GM18519 (cell line): Measurements from ENCODE around the gene GIPC2.

Source experiments
- ATAC-seq: cut with Tn5 transposase; IDR thresholded peaks from one replicate; pipeline ENCODE4 v1.9.1; 2021; ENCODE audit warnings: mild to moderate bottlenecking, moderate library complexity; ENCODE audit not compliant: unreplicated experiment, low FRiP score

The GIPC2 gene

GRCh38 chr1:78035121-78035520 lies 10.6 kb upstream of the GIPC2 start:
- no peak for ATAC-seq

DNA sequence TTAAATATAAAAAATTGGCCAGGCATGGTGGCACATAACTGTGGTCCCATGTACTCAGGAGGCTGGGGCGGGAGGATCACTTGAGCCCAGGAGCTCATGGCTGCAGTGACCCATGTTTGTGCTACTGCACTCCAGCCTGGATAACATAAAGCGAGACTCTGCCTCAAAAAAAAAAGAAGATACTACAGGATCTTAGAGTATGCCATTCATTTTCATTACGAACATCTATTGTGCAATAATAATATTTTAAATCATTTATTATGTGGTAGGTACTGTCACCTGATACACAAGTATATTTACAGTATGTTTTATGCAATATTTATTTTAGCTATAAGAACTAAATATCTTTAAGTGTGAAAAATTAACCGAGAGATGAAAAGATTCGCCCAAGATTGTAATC lies 9.3 kb upstream of the GIPC2 start:
- ATAC-seq, result no peak

DNA sequence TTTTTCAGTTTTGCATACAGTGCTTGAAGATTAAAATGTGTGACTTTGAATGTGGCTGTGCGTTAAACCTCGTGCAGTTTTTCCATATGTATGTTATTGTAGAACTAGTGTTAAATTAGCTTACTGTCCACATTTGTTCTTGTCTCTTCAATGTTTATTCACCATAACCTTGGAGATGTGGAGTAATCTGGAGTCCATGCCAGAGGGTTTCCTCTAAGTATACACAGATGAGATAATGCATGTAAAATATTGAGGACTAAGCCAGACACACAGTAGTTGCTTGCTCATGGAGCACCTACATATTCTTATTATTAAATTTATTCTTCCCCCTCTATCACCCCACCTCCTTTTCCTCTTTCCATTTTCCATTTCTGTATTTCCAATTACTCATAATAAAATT lies 7.7 kb upstream of the GIPC2 start:
- ATAC-seq, result no peak

- no peak for ATAC-seq
These were observed 7.3 kb upstream of the GIPC2 start for GRCh38 chr1:78038491-78038939.

GRCh38 chr1:78040484-78041089 lies 5.2 kb upstream of the GIPC2 start:
- ATAC-seq, result peak; percentile 43

DNA sequence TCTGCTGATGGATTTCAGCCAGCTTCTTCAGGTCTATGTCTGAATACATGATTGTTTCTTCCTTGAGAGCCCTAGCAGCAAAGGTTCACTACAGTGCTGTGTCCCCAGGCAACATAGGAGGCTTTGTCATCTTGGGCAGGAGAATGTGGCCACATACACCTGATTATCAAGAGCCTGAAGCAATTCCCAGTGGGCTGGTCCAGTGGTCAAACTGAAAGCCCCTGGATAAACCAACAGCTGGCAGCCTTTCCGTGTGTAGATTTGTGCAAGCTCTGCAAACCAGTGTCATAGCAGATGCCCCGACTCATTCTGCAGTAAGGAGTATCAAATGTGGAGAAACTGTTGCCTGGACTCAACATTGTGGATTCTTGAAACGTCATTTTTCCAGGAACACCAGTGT lies 2.3 kb upstream of the GIPC2 start:
- ATAC-seq, result no peak

- no peak for ATAC-seq
These were observed 787 bp upstream of the GIPC2 start for GRCh38 chr1:78044796-78045562.

- ATAC-seq, result no peak
These were observed 222 bp upstream of the GIPC2 start for GRCh38 chr1:78045563-78045925.

- ATAC-seq, result no peak
These were observed 1.3 kb downstream of the GIPC2 start for GRCh38 chr1:78047106-78047505.

DNA sequence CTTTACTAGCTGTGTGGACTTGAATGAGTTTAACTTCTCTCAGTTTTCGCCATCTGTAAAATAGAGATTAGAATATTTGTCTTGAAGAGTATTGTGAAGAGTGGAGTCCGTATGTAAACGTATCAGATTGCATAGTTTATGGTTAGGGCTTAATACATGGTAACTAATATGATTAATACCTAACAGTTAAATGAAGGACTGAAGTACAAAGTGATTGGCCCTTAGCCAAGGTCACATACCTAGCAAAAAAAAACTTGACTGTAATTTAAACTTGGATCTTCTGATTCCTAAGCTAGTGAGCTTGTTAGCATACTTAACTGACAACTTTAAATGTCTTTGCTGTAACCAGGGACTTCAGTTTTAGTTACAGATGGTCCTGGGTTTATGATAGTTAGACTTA lies 1.9 kb downstream of the GIPC2 start:
- no peak for ATAC-seq

DNA sequence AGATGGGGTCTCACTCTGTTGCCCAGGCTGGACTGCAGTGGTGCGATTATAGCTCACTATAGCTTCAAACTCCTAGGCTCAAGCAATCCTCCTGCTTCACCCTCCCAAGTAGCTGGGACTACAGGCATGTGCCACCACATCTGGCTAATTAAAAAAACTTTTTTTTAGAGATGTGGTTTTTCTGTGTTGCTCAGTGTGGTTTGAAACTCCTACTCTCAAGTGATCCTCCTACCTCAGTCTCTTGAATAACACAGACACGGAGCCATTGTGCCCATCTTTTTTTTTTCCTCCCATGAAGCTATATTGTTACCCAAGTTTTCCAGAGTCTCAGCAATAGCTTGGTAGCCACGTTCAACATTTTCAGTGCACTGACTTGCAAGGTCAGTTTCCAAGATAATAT lies 2.7 kb downstream of the GIPC2 start:
- ATAC-seq, result no peak

DNA sequence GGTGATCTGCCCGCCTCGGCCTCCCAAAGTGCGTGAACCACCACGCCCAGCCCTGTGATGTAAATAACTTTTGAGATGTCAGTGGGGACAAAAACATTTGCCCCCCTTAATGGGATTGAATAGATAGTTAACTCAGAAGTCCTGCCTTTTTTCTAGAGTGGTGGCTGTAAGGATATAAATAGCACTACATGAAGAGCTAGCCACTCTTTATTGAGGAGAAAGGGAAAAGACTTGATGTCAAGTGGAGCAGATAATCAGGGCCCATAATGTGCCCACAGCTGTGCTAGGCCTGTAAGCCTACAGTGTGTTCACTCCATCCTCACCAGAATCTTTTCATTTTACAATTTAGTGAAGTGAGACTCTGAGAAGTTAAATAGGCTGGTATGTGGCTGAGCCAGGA lies 3.6 kb downstream of the GIPC2 start:
- ATAC-seq, result no peak

GRCh38 chr1:78051005-78051404 lies 5.2 kb downstream of the GIPC2 start:
- no peak for ATAC-seq

- no peak for ATAC-seq
These were observed 7.1 kb downstream of the GIPC2 start for GRCh38 chr1:78052685-78053405.

DNA sequence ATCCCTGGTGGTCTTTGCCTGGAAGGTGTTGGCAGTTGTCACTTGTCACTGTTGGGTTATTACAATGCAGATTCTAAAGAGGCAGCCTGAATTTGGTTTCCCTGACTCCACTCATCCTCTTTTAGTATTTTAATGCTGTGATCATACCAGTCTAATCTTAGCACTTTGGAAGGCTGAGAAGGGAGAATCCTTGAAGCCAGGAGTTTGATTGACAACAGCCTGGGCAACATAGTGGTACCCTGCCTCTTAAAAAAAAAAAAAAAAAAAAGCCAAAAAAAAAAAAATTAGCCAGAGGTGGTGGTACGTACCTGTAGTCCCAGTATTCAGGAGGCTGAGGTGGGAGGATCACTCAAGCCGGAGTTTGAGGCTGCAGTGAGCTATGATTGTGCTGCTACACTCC lies 7.7 kb downstream of the GIPC2 start:
- no peak for ATAC-seq

DNA sequence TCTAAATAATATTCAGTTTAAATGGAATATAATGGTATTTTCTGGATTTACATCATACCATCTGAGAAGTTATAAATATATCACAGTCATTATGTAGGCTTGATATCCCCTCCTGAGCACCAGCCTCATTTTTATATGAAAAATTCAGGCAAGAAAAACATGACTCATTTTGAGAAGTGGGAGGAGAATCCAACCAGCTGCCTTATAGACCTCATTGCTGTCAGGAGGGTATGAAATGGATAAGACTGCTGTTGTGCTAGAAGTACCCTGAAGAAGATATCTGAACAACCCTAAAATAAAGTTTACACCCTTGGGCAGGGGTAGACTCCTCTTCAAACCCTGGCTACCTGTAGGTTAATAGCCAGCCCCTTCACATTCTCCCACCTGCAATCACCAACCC lies 8.8 kb downstream of the GIPC2 start:
- no peak for ATAC-seq

DNA sequence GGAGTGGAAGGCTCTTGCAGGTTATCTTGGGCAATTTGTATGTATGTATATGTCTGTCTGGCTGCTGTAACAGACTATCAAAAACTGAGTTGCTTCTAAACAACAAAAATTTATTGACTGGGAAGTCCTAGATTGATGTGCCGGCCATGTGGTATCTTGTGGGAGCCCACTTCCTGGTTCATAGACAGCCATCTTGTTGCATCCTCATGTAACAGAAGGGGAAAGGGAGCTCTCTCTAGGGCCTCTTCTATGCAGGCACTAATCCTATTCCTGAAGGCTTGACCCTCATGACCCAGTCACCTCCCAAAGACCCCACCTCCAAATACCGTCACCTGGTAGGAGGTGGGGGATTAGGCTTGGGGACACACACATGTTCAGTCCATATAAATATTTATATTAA lies 9.2 kb downstream of the GIPC2 start:
- no peak for ATAC-seq

- no peak for ATAC-seq
These were observed 9.9 kb downstream of the GIPC2 start for GRCh38 chr1:78055565-78056132.

GRCh38 chr1:78058670-78059069 lies 12.9 kb downstream of the GIPC2 start:
- ATAC-seq, result no peak

GRCh38 chr1:78060857-78061563 lies 15.2 kb downstream of the GIPC2 start:
- peak; percentile 91 for ATAC-seq
